Measurements from ENCODE around the gene TJAP1. TPM values are rescaled to one million over a fixed set of nuclear protein-coding genes. Genes with fewer than 3 reads are reported as not detected.

The TJAP1 gene
- total RNA-seq, 1 experiment from 2014 or later = 17.3 TPM

DNA sequence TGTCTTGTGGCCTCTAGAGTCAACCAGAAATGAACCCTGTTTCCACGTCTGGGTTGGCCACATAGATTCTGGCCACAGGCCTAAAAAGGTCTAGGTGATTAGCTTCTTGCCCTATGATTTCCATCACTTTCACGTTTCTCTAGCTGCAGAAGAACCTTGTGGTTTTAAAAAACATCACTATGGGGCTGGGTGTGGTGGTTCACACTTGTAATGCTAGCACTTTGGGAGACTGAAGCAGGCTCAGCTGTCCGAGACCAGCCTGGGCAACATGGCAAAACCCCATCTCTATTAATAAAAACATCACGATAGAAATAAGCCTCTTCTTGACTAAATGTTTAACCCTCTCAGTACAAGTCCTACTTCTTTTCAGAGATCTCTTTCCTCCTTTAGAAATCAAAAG lies 67.1 kb downstream of the TJAP1 start:
- no peaks in the 10 kb centered on the region for H3K27me3 ChIP-seq (ENCODE audit: low read length)
- peaks cover 64% of the 10 kb centered on the region for H3K36me3 ChIP-seq (ENCODE audit: insufficient read depth, low read length)
- no peak overlapping the region for H3K4me3 ChIP-seq (ENCODE audit: low read length)
- H2AFZ ChIP-seq (ENCODE audit: low read length) = no peak overlapping the region
- no peak overlapping the region for H3K4me2 ChIP-seq (ENCODE audit: low read depth, low read length, poor library complexity, severe bottlenecking)
- H3K27ac ChIP-seq (ENCODE audit: low read length) = no peak overlapping the region
- H4K20me1 ChIP-seq (ENCODE audit: insufficient read depth, low read depth, low read length) = no peaks in the 10 kb centered on the region
- H3K9me3 ChIP-seq (ENCODE audit: low read length) = no peaks in the 10 kb centered on the region
- H3K79me2 ChIP-seq (ENCODE audit: low read length) = peaks cover 17% of the 10 kb centered on the region; the same call in 1 of the 2 replicates
- no peaks in the 10 kb centered on the region for H3K4me1 ChIP-seq (ENCODE audit: low read length)
- DNase-seq = no peak
- no peaks in the 10 kb centered on the region for H3K9me2 ChIP-seq (replicated peaks; ENCODE audit: insufficient read depth, low read length)
- H3K9ac ChIP-seq (ENCODE audit: low read length) = no peak overlapping the region

DNA sequence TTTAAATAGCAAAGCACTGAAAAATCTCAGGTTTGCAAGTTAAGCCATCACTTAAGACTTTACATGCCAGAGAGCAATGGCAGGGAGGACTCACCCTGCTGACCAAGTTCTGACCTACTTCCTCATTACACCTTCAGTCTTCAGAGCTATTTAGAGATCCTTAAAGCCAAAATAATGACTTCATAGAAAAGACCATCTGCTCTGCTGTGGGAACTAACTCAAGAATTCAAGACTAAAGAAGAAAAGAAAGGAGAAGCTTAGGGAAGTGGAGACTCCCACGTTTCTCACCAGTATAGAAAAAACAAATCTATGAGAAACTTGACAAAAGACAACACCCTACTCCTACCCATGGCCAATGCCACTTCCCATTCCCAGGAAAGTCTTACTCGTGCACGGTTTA lies 69.9 kb downstream of the TJAP1 start:
- H3K4me2 ChIP-seq (ENCODE audit: low read depth, low read length, poor library complexity, severe bottlenecking) = no peak overlapping the region
- no peak overlapping the region for H3K9ac ChIP-seq (ENCODE audit: low read length)
- no peak for DNase-seq

More for the DNA sequence above, 69.9 kb downstream of the TJAP1 start:
- H3K27me3 ChIP-seq (ENCODE audit: low read length) = no peaks in the 10 kb centered on the region
- H2AFZ ChIP-seq (ENCODE audit: low read length) = no peak overlapping the region
- no peak overlapping the region for H3K4me3 ChIP-seq (ENCODE audit: low read length)
- H3K79me2 ChIP-seq (ENCODE audit: low read length) = 0 out of 2 replicates have a peak, but pooled peaks cover 5% of the 10 kb centered on the region
- H4K20me1 ChIP-seq (ENCODE audit: insufficient read depth, low read depth, low read length) = no peaks in the 10 kb centered on the region
- H3K36me3 ChIP-seq (ENCODE audit: insufficient read depth, low read length) = peaks cover 74% of the 10 kb centered on the region
- H3K9me3 ChIP-seq (ENCODE audit: low read length) = no peaks in the 10 kb centered on the region
- no peak overlapping the region for H3K27ac ChIP-seq (ENCODE audit: low read length)
- no peaks in the 10 kb centered on the region for H3K4me1 ChIP-seq (ENCODE audit: low read length)
- no peaks in the 10 kb centered on the region for H3K9me2 ChIP-seq (replicated peaks; ENCODE audit: insufficient read depth, low read length)

Small RNAs within 50 kb of the gene (small RNA-seq; reads per million reads assigned to genes)
- gene MIR6780B (not detected), gene RF00426 (not detected), gene RNU6-1113P (not detected)

Other genes starting within 250 kb of the TJAP1 start
- 59.0 and 157 TPM in 2 replicates for gene DNPH1, start 248.1 kb upstream of the TJAP1 start, total RNA-seq (2014; rRNA removed; shearing (Covaris generic); ENCODE audit: low replicate concordance)
- 0.34 and 1.2 TPM in 2 replicates for gene TTBK1, start 234.1 kb upstream of the TJAP1 start, total RNA-seq (2014; rRNA removed; shearing (Covaris generic); ENCODE audit: low replicate concordance)
- not detected in 2 replicates for gene SLC22A7, start 179.3 kb upstream of the TJAP1 start, total RNA-seq (2014; rRNA removed; shearing (Covaris generic); ENCODE audit: low replicate concordance)
- 55.0 and 56.8 TPM in 2 replicates for gene CRIP3, start 168.7 kb upstream of the TJAP1 start, total RNA-seq (2014; rRNA removed; shearing (Covaris generic); ENCODE audit: low replicate concordance)
- 54.5 and 61.8 TPM in 2 replicates for gene ZNF318, start 107.9 kb upstream of the TJAP1 start, total RNA-seq (2014; rRNA removed; shearing (Covaris generic); ENCODE audit: low replicate concordance)
- gene ABCC10, start 50.0 kb upstream of the TJAP1 start, total RNA-seq (2014; rRNA removed; shearing (Covaris generic); ENCODE audit: low replicate concordance) = 33.5 and 44.4 TPM in 2 replicates
- gene DLK2, start 22.0 kb upstream of the TJAP1 start, total RNA-seq (2014; rRNA removed; shearing (Covaris generic); ENCODE audit: low replicate concordance) = 1.5 and 3.1 TPM in 2 replicates
- 0.19 and 0.69 TPM in 2 replicates for gene LRRC73, start 32.8 kb downstream of the TJAP1 start, total RNA-seq (2014; rRNA removed; shearing (Covaris generic); ENCODE audit: low replicate concordance)
- gene YIPF3, start 39.4 kb downstream of the TJAP1 start, total RNA-seq (2014; rRNA removed; shearing (Covaris generic); ENCODE audit: low replicate concordance) = 50.3 and 66.7 TPM in 2 replicates
- gene POLR1C, start 39.5 kb downstream of the TJAP1 start, total RNA-seq (2014; rRNA removed; shearing (Covaris generic); ENCODE audit: low replicate concordance) = 50.0 and 59.4 TPM in 2 replicates
- 57.9 and 61.2 TPM in 2 replicates for gene XPO5, start 98.5 kb downstream of the TJAP1 start, total RNA-seq (2014; rRNA removed; shearing (Covaris generic); ENCODE audit: low replicate concordance)
- gene POLH, start 98.6 kb downstream of the TJAP1 start, total RNA-seq (2014; rRNA removed; shearing (Covaris generic); ENCODE audit: low replicate concordance) = 10.3 and 15.4 TPM in 2 replicates
- gene GTPBP2, start 151.7 kb downstream of the TJAP1 start, total RNA-seq (2014; rRNA removed; shearing (Covaris generic); ENCODE audit: low replicate concordance) = 70.3 and 72.3 TPM in 2 replicates
- 28.5 and 32.2 TPM in 2 replicates for gene MAD2L1BP, start 158.3 kb downstream of the TJAP1 start, total RNA-seq (2014; rRNA removed; shearing (Covaris generic); ENCODE audit: low replicate concordance)
- not detected in 2 replicates for gene RSPH9, start 167.5 kb downstream of the TJAP1 start, total RNA-seq (2014; rRNA removed; shearing (Covaris generic); ENCODE audit: low replicate concordance)
- gene MRPS18A, start 210.2 kb downstream of the TJAP1 start, total RNA-seq (2014; rRNA removed; shearing (Covaris generic); ENCODE audit: low replicate concordance) = 53.2 and 82.4 TPM in 2 replicates